BLaER1 treated with 17β-estradiol and CSF1 and Interleukin-3, amounts not matched to agents 10 nM and 100 nM (cell line): ENCODE results near the gene THAP11.

Experiments used
- H3K27ac ChIP-seq, 11 experiments: shearing (Covaris generic); formaldehyde crosslinking; 2 replicates each; pipeline ENCODE4 v1.8.1; 2022
- H3K27me3 ChIP-seq, 11 experiments: shearing (Covaris generic); formaldehyde crosslinking; 2 replicates each; pipeline ENCODE4 v1.8.1; 2022
- H3K36me3 ChIP-seq, 11 experiments: shearing (Covaris generic); formaldehyde crosslinking; 2 replicates each; pipeline ENCODE4 v1.8.1; 2022
- H3K4me1 ChIP-seq, 10 experiments: shearing (Covaris generic); formaldehyde crosslinking; 2 replicates each; pipeline ENCODE4 v1.8.1; 2022
- H3K4me2 ChIP-seq, 11 experiments: shearing (Covaris generic); formaldehyde crosslinking; 2 replicates each; pipeline ENCODE4 v1.8.1; 2022
- H3K4me3 ChIP-seq, 10 experiments: shearing (Covaris generic); formaldehyde crosslinking; 2 replicates each; pipeline ENCODE4 v1.8.1; 2022
- H3K9ac ChIP-seq, 11 experiments: shearing (Covaris generic); formaldehyde crosslinking; 2 replicates each; pipeline ENCODE4 v1.8.1; 2022
- H3K9me3 ChIP-seq, 11 experiments: shearing (Covaris generic); formaldehyde crosslinking; replicated peaks in 1 of 11; 2 replicates each; pipeline ENCODE4 v1.8.1; 2022
- H4K20me1 ChIP-seq, 11 experiments: shearing (Covaris generic); formaldehyde crosslinking; 2 replicates each; pipeline ENCODE4 v1.8.1; 2022
- Cebpa-rat ChIP-seq, 11 experiments: shearing (Covaris generic); IDR thresholded peaks; 2 replicates each; pipeline ENCODE4 v1.8.1; 2022

THAP11 gene

DNA sequence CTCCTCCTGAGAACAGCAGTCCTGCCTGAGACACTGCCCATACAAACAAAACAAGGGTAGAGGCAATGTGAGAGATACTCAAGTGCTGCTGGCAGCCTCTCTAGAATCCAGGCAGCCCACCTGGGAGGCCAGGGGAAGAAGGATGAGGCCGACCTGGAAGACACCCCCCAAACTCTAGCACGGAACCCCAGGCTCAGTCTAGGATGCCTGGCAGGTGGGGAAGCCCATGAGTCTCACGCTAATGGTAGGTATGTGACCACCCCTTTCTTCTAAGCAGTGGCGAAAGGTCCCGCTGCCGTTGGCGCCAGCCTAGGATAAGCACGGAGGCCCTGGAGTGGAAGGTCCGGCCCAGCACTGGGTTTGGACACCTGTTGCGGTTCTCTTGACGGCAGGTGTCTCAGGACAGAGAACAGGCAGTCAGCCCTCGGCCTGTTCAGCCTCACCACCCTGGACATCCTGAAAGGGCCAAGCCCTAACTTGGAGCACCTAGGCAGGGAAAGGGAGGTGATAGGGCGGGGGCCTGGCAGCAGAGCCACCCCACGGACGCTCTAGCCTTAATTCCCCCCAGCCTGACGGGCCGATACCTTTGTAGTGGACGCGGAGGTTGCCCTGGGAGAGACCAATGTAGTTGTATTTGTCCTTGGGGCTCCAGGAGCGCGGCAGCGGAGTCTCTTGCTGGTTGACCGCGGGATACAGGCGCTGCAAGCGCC lies 36.2 kb upstream of the THAP11 start:
- H3K36me3 ChIP-seq: peaks cover 23 to 43% (median 33%) of the 10 kb centered on the region in 11 experiments
- H3K9ac ChIP-seq: peak overlapping the region; percentile 85 to 97 (median 92)
- H3K4me3 ChIP-seq: peak overlapping the region; percentile 80 to 100 (median 92)
- H3K27me3 ChIP-seq: no peaks in the 10 kb centered on the region
- peaks cover 54 to 58% (median 57%) of the 10 kb centered on the region in 10 experiments for H3K4me1 ChIP-seq
- peak overlapping the region; percentile 78 to 89 (median 82) for H3K27ac ChIP-seq
- TF ChIP-seq Cebpa-rat (IDR thresholded peaks at IDR 0.05): no peak
- peak overlapping the region; percentile 94 to 100 (median 98) for H3K4me2 ChIP-seq
- H4K20me1 ChIP-seq: peaks cover 14 to 30% (median 23%) of the 10 kb centered on the region in 11 experiments; a peak in 21 of 22 replicates
- no peaks in the 10 kb centered on the region for H3K9me3 ChIP-seq

DNA sequence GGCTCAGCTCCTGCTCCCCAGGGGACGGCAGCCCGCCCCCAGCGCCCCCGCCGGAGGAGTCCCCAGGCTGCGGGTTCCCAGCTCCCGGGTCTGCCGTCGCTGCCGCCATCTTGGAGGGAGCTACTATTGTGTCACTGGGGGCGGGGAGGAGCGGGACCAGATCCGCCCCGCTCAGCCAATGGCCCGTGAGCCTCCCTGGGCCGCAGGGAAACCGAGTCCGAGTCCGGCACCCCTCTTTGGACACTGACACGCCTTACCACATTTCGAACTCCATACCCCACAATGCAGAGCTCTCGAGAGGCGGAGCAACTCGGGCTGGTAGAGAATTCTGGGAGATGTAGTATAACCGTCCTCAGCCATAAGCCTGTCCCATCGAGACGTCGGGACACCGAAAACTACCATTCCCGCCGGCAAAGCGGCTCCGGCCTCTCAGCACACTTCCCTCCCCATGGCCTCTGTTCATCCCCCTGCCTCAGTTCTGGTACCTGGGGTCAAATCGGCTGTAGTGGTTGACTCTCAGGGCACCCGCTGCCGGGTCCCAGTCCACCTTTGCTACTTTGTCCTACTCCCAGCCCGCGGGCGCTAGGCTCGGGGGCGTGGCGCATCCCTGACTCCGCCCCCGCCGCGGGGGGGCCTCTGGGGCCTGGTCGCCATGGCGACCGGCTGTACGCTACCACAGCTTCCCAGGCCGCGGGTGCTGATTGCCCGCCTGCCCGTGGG lies 35.5 kb upstream of the THAP11 start, which contains the start of the genes RANBP10 and TSNAXIP1:
Gene RANBP10, minus strand, starts transcription at position 133 of the 720 bp plus-strand sequence. Its CDS starts 24 bp downstream, at position 109.
Gene TSNAXIP1, plus strand, starts transcription at position 462 of the 720 bp plus-strand sequence. CDS start 261 bp downstream, outside the sequence.
- Histone ChIP-seq H3K4me1 (peaks cover 47 to 51% (median 50%) of the 10 kb centered on the region in 10 experiments), H3K27ac (peak within 1 kb of the TSS; percentile 78 to 89 (median 82))

DNA sequence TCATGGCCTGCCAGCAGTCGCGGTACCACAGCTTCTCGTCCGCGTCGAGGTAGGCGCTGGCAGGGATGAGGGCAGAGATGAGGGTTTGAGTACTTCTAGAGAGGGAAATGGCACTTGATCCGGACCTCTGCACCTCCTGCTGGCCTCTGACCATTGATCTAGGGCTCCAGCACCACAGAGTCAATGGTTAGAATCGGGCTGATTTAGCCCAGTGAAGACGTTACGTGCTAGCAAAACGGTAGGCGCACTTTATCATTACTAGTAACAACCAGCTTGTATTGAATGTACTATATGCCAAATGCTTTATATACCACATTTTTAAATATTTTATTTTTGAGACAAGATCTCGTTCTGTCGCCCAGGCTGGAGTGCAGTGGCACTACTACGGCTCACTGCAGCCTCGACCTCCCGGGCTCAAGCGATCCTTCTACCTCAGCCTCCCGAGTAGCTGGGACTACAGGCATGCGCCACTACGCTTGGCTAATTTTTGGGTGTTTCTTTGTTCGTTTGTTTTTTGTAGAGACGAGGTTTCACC lies 34.9 kb upstream of the THAP11 start:
- no peaks in the 10 kb centered on the region for H3K27me3 ChIP-seq
- H3K4me2 ChIP-seq: peak overlapping the region; percentile 64 to 93 (median 87)
- no peaks in the 10 kb centered on the region for H3K9me3 ChIP-seq
- H3K4me3 ChIP-seq: peak overlapping the region; percentile 80 to 100 (median 92)
- peaks cover 10 to 30% (median 23%) of the 10 kb centered on the region in 11 experiments; a peak in 21 of 22 replicates for H3K36me3 ChIP-seq
- H3K4me1 ChIP-seq: peaks cover 41 to 45% (median 43%) of the 10 kb centered on the region in 10 experiments
- H3K27ac ChIP-seq: peak overlapping the region in 10 of 11 experiments; percentile 78 to 89 (median 83); a peak in 18 of 22 replicates
- peak overlapping the region; percentile 50 to 95 (median 91); a peak in 21 of 22 replicates for H3K9ac ChIP-seq
- peaks cover under 1 to 17% (median 10%) of the 10 kb centered on the region in 11 experiments; a peak in 14 of 22 replicates for H4K20me1 ChIP-seq
- no peak for TF ChIP-seq Cebpa-rat (IDR thresholded peaks at IDR 0.05)

More for the DNA sequence above, 35.5 kb upstream of the THAP11 start, which contains the start of the genes RANBP10 and TSNAXIP1:
- Histone ChIP-seq H3K9ac (peak within 1 kb of the TSS; percentile 85 to 97 (median 92)), H4K20me1 (peaks cover 7 to 23% (median 16%) of the 10 kb centered on the region in 11 experiments; a peak in 21 of 22 replicates), H3K4me2 (peak within 1 kb of the TSS; percentile 94 to 100 (median 98)), H3K36me3 (peaks cover 16 to 36% (median 26%) of the 10 kb centered on the region in 11 experiments), H3K9me3 (no peaks in the 10 kb centered on the region), H3K4me3 (peak within 1 kb of the TSS; percentile 80 to 100 (median 92)), H3K27me3 (no peaks in the 10 kb centered on the region)
- peak in 3 of 11 experiments; percentile 29 to 40 (median 31); a peak in 3 of 22 replicates for TF ChIP-seq Cebpa-rat (IDR thresholded peaks at IDR 0.05)

DNA sequence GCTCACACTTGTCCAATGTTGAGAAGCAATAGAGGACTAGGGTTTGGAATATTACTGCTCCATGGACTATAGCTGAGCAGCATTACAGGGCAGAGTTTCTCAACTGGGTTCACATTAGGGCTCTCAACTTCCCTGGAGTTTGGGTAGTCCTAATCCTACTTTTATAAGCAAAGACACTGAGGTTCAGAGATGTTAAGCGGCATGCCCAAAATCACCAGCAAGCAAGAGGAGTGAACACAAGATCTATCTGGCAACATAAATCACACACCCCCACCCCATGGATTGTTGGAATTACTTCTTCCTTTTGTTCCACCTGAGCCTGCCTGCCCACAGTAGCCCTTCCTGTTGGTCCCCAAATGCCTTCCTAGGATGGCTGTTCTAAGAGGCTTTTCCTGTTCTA lies 30.2 kb upstream of the THAP11 start:
- Histone ChIP-seq H3K4me2 (no peak overlapping the region), H3K27ac (no peak overlapping the region), H3K27me3 (no peaks in the 10 kb centered on the region), H3K9me3 (no peaks in the 10 kb centered on the region), H3K4me3 (no peak overlapping the region), H3K36me3 (no peaks in the 10 kb centered on the region), H3K4me1 (peaks cover 6 to 11% (median 7%) of the 10 kb centered on the region in 10 experiments; a peak in 18 of 20 replicates), H3K9ac (no peak overlapping the region), H4K20me1 (no peaks in the 10 kb centered on the region)
- TF ChIP-seq Cebpa-rat (IDR thresholded peaks at IDR 0.05): no peak

GRCh38 chr16:67814567-67814966 lies 27.6 kb upstream of the THAP11 start:
- no peak overlapping the region for H3K27ac ChIP-seq
- H3K4me2 ChIP-seq: no peak overlapping the region
- H4K20me1 ChIP-seq: no peaks in the 10 kb centered on the region
- H3K36me3 ChIP-seq: no peaks in the 10 kb centered on the region
- TF ChIP-seq Cebpa-rat (IDR thresholded peaks at IDR 0.05): no peak
- no peaks in the 10 kb centered on the region for H3K27me3 ChIP-seq
- no peak overlapping the region; a peak in 1 of 22 replicates for H3K9ac ChIP-seq
- H3K9me3 ChIP-seq: no peaks in the 10 kb centered on the region
- H3K4me3 ChIP-seq: no peak overlapping the region
- H3K4me1 ChIP-seq: peaks cover 0 to 4% (median 0%) of the 10 kb centered on the region in 10 experiments; a peak in 2 of 20 replicates

DNA sequence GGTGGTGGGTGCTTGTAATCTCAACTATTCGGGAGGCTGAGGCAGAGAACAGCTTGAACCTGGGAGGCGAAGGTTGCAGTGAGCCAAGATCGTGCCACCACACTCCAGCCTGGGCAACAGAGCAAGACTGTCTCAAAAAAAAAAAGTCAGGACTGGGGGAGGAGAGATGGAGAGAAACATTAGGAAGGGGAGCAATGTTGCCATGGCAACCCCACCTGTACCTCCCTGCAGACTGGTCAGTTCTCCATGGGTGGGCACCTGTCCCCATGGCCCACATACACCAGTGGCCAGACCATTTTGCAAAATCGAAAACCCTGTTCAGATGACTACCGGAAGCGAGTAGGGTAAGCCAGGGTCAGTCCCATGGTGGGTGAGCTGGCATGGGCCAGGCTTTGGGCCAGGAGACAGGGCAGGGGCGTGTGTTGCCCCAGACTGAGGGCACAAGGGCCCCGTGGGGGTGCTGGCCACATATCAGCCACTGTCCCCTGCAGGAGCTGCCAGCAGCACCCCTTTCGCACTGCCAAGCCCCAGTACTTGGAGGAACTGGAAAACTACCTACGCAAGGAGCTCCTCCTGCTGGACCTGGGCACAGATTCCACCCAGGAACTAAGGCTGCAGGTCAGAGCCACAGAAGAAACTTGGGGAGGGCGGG lies 21.4 kb upstream of the THAP11 start:
- TF ChIP-seq Cebpa-rat (IDR thresholded peaks at IDR 0.05): no peak
- H3K4me2 ChIP-seq: no peak overlapping the region
- H3K9ac ChIP-seq: no peak overlapping the region
- no peak overlapping the region for H3K4me3 ChIP-seq
- H3K27ac ChIP-seq: no peak overlapping the region
- peaks cover 0 to 3% (median under 1%) of the 10 kb centered on the region in 11 experiments; a peak in 4 of 22 replicates for H3K36me3 ChIP-seq
- no peaks in the 10 kb centered on the region for H3K27me3 ChIP-seq
- peaks cover 0 to 17% (median 6%) of the 10 kb centered on the region in 10 experiments; a peak in 8 of 20 replicates for H3K4me1 ChIP-seq
- H4K20me1 ChIP-seq: peaks cover 0 to 11% (median 0%) of the 10 kb centered on the region in 11 experiments; a peak in 2 of 22 replicates
- no peaks in the 10 kb centered on the region for H3K9me3 ChIP-seq

DNA sequence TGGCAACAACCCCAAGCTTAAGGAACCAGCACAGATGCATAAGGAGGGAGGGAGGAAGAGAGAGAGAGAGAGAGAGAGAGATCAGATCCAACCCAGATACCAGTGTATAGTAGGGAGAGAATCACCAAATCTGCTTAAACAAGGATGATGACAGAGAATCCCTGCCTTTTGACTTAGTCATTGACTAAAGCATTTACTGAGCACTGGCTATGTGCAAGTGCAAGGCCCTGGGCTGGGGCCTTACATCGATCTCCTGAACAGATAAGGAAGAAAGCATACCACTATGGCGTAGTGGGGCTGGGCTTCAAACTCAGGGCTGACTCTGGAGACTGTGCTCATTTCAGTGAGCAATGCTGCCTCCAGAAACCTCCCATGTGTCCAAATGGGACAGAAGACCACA lies 19.6 kb upstream of the THAP11 start:
- Histone ChIP-seq H4K20me1 (peaks cover 0 to 26% (median 0%) of the 10 kb centered on the region in 11 experiments; a peak in 3 of 22 replicates), H3K27me3 (no peaks in the 10 kb centered on the region), H3K36me3 (peaks cover 8 to 20% (median 18%) of the 10 kb centered on the region in 11 experiments; a peak in 21 of 22 replicates), H3K4me2 (no peak overlapping the region), H3K9me3 (no peaks in the 10 kb centered on the region), H3K27ac (no peak overlapping the region), H3K4me3 (no peak overlapping the region), H3K4me1 (peaks cover 0 to 18% (median 7%) of the 10 kb centered on the region in 10 experiments; a peak in 7 of 20 replicates), H3K9ac (no peak overlapping the region)
- TF ChIP-seq Cebpa-rat (IDR thresholded peaks at IDR 0.05): no peak

DNA sequence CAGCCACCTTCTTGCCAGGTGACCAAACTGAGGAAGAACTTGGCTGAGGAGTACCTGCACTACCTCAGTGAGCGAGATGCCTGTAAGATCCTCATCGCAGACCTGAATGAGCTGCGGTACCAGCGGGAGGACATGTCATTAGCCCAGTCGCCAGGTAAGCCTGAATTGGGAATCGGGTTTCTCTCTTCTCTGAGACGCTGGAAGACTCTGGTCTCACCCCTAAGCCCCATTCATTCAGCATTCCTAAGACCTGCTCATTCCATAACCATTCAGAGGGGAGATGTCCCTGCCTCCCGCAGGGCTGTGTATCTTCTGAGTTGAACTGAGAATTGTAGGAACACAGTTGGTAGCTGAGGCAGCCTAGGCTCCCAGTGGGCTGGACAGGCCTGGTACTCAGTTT lies 17.0 kb upstream of the THAP11 start:
- H3K4me3 ChIP-seq: no peak overlapping the region
- peak overlapping the region in 4 of 11 experiments; percentile 4 to 23 (median 14); a peak in 2 of 22 replicates for H3K4me2 ChIP-seq
- H3K9ac ChIP-seq: no peak overlapping the region
- peaks cover 34 to 46% (median 43%) of the 10 kb centered on the region in 11 experiments for H3K36me3 ChIP-seq
- peaks cover 0 to 18% (median 7%) of the 10 kb centered on the region in 10 experiments; a peak in 7 of 20 replicates for H3K4me1 ChIP-seq
- no peaks in the 10 kb centered on the region for H3K27me3 ChIP-seq
- TF ChIP-seq Cebpa-rat (IDR thresholded peaks at IDR 0.05): no peak
- H3K27ac ChIP-seq: no peak overlapping the region
- no peaks in the 10 kb centered on the region for H3K9me3 ChIP-seq
- H4K20me1 ChIP-seq: peaks cover 0 to 52% (median 0%) of the 10 kb centered on the region in 11 experiments; a peak in 5 of 22 replicates
